DMS 273 (cell line): ENCODE data around the gene MAST4.
A peak's percentile ranks its signal among the peaks of the same experiment; 100 is the strongest.

Source experiments
- DNase-seq: peaks from one replicate; lab custom pipeline; 2025; ENCODE audit not compliant: unreplicated experiment; lab: John Stamatoyannopoulos, UW

MAST4 gene

DNA sequence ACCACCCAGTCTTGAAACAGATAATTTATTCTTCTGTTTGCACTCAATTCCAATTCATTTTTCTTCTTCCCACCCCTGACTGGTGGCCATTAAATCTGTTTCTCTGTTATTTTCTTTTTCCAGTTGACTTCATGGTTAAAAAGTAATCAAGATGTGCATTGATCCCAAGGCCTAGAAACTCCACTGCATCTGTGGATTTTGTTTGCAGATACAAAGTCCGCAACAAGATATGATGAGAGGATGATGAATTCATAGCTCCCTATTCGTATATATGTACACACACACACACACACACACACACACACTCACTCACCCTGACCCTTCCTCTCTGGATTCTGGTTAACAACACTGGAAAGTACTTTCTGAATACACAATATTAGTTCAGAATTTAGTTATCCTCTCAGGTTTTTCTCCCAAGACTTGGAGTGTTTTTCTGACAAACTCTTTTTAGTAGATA is 548.0 kb downstream of the MAST4 start:
- no peak for DNase-seq

- DNase-seq = no peak
Observed at GRCh38 chr5:67146574-67146973, 550.4 kb downstream of the MAST4 start.

- DNase-seq = no peak
Observed at GRCh38 chr5:67146981-67147380, 550.8 kb downstream of the MAST4 start.

GRCh38 chr5:67147760-67148159 is 551.6 kb downstream of the MAST4 start:
- no peak for DNase-seq

DNA sequence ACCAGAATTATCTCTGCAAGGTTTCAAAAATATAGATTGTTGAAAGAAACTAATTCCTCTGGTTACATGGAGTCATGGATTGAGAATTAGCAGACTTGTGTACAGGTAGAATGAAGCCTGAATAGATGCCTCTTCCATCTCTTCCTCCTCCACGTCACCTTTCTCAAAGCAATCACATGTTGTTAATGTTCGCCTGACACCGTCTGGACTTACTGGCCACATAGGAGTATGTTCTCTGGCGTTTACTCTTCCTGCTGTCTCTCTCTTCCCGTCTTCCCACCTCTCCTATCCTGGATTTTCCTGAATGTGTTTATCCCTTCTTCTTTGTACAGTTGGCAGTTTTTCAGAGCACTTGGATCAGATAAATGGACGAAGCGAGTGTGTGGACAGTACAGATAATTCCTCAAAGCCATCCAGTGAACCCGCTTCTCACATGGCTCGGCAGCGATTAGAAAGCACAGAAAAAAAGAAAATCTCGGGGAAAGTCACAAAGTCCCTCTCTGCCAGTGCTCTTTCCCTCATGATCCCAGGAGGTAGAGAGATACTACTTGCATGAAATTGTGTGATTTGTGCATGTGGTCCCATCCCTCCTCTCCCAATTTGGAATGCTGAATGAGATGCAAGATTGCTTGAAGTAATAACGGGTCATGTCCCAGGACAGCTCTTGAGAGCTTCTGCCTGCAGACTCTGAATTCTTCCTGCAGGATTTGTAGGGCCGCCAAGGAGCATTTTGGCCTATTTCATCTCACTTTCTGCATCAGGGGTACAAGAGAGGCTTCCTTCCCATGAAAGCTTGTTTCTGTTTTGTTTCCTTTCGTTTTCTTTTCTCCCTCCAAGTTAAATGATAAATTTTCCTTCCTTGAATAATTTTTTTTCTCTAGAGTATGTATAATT is 553.1 kb downstream of the MAST4 start:
- no peak for DNase-seq

GRCh38 chr5:67149951-67150523 is 553.8 kb downstream of the MAST4 start:
- DNase-seq = peak; percentile 50

DNA sequence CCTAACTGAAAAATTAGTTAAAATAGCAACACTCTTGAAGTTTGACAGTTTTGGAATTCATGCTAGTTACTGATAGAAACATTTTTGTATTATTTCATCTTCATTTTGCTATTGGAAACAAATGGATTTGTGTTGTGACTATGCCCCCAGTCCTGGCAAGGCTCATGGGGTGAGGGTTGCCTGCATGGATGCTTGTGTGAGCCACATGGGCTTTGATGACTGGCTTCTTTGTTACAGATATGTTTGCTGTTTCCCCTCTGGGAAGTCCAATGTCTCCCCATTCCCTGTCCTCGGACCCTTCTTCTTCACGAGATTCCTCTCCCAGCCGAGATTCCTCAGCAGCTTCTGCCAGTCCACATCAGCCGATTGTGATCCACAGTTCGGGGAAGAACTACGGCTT is 556.2 kb downstream of the MAST4 start:
- DNase-seq = no peak

- DNase-seq = no peak
Observed at GRCh38 chr5:67153292-67153691, 557.1 kb downstream of the MAST4 start.

- DNase-seq = no peak
Observed at GRCh38 chr5:67154556-67155206, 558.5 kb downstream of the MAST4 start.

DNA sequence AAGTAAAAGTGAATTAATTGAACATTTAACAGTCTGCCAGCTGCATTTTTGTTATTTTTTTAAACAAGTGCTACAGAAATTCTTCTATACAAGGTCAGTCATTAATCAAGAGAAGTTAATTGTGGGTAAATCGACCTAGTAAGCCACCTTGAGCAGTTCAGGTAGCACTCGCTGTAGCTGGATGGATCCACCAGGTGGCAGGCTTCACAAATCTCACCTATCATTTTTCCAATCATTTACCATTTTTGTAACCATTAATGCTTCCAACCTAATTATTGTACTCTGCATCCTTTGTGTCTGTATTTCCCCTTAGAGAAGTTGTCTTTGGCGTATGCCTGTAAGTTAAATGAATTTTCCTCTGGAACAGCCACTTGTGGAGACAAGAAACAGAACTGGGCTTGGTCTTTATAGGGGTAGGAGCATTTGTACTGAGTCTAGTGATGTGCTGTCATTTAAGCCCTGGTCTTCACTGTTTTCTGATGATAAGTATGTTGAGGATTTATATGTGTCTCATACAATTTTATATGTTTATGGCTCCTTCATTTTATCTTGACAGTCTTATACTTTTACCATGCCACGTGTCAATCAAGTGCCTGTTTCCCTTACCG is 560.9 kb downstream of the MAST4 start:
- peak; percentile 62 for DNase-seq

DNA sequence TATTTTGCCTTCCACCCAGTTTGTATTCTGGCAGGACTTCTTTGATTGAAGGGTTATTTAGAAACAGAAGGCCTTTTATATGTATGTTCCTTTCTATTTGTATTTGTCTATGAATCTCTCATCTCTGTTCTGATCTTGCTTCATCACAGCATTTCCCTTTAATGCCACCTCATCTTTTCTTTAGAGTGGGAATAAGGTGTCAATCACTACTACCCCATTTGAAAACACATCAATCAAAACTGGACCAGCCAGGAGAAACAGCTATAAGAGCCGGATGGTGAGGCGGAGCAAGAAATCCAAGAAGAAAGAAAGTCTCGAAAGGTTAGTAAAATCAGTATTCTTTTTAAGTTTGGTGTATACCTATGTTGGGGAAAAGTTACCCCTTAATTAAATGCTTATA is 564.1 kb downstream of the MAST4 start:
- DNase-seq = no peak

DNA sequence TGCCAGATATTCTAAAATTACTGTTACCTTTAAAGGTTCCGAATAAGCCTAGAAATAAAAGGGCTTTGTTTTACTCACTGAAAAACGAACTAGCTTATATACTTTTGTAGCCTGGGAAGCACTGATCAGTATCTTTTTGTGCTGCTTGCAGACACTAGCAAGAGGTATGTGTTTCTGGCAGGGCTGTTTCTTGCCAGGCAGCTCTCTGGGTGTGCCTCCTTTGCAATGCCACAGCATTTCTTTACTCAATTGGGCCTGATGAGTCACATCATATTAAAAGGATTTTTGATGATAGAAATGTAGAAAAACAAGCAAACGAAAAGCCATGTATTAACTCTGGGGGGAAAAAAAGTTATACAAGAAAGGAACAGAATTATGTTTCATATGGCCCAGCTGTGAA is 564.8 kb downstream of the MAST4 start:
- DNase-seq = no peak

DNA sequence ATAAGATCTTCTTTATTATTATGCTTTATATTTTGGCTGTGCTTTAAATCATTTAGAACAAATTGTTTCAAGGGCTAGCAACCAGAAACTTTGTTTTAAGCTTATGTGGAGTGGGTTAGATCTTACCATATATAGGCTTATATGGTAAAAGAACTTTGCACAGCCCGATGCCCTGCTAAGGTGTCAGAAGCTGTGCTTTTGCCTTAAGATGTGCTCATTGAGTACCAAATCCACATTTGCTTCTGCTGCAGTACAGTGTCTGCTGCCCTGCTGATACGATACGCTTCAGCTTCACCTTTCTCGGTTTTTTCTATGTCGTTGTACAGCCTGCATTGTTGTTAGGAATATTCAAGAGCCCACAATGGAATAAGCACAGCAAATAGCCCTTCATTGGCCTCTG is 565.6 kb downstream of the MAST4 start:
- DNase-seq = no peak

- DNase-seq = no peak
Observed at GRCh38 chr5:67163231-67163756, 567.1 kb downstream of the MAST4 start.

- DNase-seq = no peak
Observed at GRCh38 chr5:67163863-67164595, 567.8 kb downstream of the MAST4 start.

DNA sequence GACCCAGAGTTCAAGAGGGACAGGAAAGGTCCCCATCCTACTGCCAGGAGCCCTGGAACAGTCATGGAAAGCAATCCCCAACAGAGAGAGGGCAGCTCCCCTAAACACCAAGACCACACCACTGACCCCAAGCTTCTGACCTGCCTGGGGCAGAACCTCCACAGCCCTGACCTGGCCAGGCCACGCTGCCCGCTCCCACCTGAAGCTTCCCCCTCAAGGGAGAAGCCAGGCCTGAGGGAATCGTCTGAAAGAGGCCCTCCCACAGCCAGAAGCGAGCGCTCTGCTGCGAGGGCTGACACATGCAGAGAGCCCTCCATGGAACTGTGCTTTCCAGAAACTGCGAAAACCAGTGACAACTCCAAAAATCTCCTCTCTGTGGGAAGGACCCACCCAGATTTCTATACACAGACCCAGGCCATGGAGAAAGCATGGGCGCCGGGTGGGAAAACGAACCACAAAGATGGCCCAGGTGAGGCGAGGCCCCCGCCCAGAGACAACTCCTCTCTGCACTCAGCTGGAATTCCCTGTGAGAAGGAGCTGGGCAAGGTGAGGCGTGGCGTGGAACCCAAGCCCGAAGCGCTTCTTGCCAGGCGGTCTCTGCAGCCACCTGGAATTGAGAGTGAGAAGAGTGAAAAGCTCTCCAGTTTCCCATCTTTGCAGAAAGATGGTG is 568.8 kb downstream of the MAST4 start:
- no peak for DNase-seq

DNA sequence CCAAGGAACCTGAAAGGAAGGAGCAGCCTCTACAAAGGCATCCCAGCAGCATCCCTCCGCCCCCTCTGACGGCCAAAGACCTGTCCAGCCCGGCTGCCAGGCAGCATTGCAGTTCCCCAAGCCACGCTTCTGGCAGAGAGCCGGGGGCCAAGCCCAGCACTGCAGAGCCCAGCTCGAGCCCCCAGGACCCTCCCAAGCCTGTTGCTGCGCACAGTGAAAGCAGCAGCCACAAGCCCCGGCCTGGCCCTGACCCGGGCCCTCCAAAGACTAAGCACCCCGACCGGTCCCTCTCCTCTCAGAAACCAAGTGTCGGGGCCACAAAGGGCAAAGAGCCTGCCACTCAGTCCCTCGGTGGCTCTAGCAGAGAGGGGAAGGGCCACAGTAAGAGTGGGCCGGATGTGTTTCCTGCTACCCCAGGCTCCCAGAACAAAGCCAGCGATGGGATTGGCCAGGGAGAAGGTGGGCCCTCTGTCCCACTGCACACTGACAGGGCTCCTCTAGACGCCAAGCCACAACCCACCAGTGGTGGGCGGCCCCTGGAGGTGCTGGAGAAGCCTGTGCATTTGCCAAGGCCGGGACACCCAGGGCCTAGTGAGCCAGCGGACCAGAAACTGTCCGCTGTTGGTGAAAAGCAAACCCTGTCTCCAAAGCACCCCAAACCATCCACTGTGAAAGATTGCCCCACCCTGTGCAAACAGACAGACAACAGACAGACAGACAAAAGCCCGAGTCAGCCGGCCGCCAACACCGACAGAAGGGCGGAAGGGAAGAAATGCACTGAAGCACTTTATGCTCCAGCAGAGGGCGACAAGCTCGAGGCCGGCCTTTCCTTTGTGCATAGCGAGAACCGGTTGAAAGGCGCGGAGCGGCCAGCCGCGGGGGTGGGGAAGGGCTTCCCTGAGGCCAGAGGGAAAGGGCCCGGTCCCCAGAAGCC is 569.6 kb downstream of the MAST4 start:
- peak; percentile 18 for DNase-seq

DNA sequence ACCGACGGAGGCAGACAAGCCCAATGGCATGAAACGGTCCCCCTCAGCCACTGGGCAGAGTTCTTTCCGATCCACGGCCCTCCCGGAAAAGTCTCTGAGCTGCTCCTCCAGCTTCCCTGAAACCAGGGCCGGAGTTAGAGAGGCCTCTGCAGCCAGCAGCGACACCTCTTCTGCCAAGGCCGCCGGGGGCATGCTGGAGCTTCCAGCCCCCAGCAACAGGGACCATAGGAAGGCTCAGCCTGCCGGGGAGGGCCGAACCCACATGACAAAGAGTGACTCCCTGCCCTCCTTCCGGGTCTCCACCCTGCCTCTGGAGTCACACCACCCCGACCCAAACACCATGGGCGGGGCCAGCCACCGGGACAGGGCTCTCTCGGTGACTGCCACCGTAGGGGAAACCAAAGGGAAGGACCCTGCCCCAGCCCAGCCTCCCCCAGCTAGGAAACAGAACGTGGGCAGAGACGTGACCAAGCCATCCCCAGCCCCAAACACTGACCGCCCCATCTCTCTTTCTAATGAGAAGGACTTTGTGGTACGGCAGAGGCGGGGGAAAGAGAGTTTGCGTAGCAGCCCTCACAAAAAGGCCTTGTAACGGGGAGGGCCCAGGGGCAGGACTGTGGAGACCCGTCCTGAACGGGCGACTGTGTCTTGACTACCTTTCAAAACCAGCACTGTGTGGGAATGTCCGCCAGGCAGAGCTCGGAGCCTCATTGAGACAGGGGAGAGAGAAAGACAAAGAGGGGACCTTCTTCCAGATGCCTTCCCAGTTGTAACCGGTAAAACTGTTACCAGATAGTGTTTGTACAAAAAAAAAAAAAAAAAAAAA is 570.5 kb downstream of the MAST4 start:
- no peak for DNase-seq
